Midbrain (tissue), 1 donor: ENCODE data around the gene RPS6KA5.
"Not testable (repeated sequence)": the region's sequence is repeated elsewhere in the genome, so short reads cannot be mapped to it uniquely, and the experiment has no call there.

Experiments
- DNase-seq: peaks from one replicate; lab custom pipeline; 2025; lab: John Stamatoyannopoulos, UW

Gene RPS6KA5

GRCh38 chr14:91060351-91061055 lies at the start of gene RPS6KA5:
TSS of gene RPS6KA5 (minus strand) at chr14:91060641. CDS start at chr14:91060434, 207 bp downstream.
- peak; percentile 100 for DNase-seq

- no peak for DNase-seq
Observed at GRCh38 chr14:91108941-91109611, 48.6 kb upstream of the RPS6KA5 start.

GRCh38 chr14:91103116-91103515 lies 42.7 kb upstream of the RPS6KA5 start:
- no peak for DNase-seq

- no peak for DNase-seq
Observed at GRCh38 chr14:91100102-91100501, 39.7 kb upstream of the RPS6KA5 start.

- no peak for DNase-seq
Observed at GRCh38 chr14:91098591-91098990, 38.1 kb upstream of the RPS6KA5 start.

- DNase-seq, result not testable (repeated sequence)
Observed at GRCh38 chr14:91097657-91098056, 37.2 kb upstream of the RPS6KA5 start.

- no peak for DNase-seq
Observed at GRCh38 chr14:91095178-91095577, 34.7 kb upstream of the RPS6KA5 start.

- no peak for DNase-seq
Observed at GRCh38 chr14:91094772-91095171, 34.3 kb upstream of the RPS6KA5 start.

- not testable (repeated sequence) for DNase-seq
Observed at GRCh38 chr14:91093743-91094472, 33.5 kb upstream of the RPS6KA5 start.

GRCh38 chr14:91092073-91092472 lies 31.6 kb upstream of the RPS6KA5 start:
- no peak for DNase-seq

- DNase-seq, result no peak
Observed at GRCh38 chr14:91090743-91091142, 30.3 kb upstream of the RPS6KA5 start.

GRCh38 chr14:91089958-91090535 lies 29.6 kb upstream of the RPS6KA5 start:
- no peak for DNase-seq

- no peak for DNase-seq
Observed at GRCh38 chr14:91088585-91089235, 28.3 kb upstream of the RPS6KA5 start.

GRCh38 chr14:91087470-91087869 lies 27.0 kb upstream of the RPS6KA5 start:
- DNase-seq, result not testable (repeated sequence)

GRCh38 chr14:91084516-91084915 lies 24.1 kb upstream of the RPS6KA5 start:
- DNase-seq, result no peak

- DNase-seq, result no peak
Observed at GRCh38 chr14:91082282-91082681, 21.8 kb upstream of the RPS6KA5 start.

GRCh38 chr14:91080071-91080470 lies 19.6 kb upstream of the RPS6KA5 start:
- no peak for DNase-seq

GRCh38 chr14:91078095-91078737 lies 17.8 kb upstream of the RPS6KA5 start:
- DNase-seq, result no peak

- DNase-seq, result no peak
Observed at GRCh38 chr14:91075553-91075952, 15.1 kb upstream of the RPS6KA5 start.

- no peak for DNase-seq
Observed at GRCh38 chr14:91070572-91070971, 10.1 kb upstream of the RPS6KA5 start.

GRCh38 chr14:91068642-91069041 lies 8.2 kb upstream of the RPS6KA5 start:
- no peak for DNase-seq
